Lower leg skin (tissue), 4 donors: ENCODE measurements around the gene G3BP1. TPM values are rescaled to one million over a fixed set of nuclear protein-coding genes. Genes with fewer than 3 reads are reported as not detected.
"Not testable (repeated sequence)": the region's sequence is repeated elsewhere in the genome, so short reads cannot be mapped to it uniquely, and the experiment has no call there.

ENCODE experiments used
- DNase-seq, 2 donors: peaks; one replicate each; pipeline ENCODE4 v3.0.0-alpha.2; 2019; ENCODE audit warnings: low spot score in 2 of 2
- H3K4me3 ChIP-seq: fragments of 200-600 bp; sonication (generic); 2 replicates; pipeline ENCODE4 v1.5.1; 2017; ENCODE audit warnings: mild to moderate bottlenecking, low read depth; ENCODE audit not compliant: poor library complexity, severe bottlenecking
- CTCF ChIP-seq, 3 donors: fragments of 450-650 bp; IDR thresholded peaks; one replicate each; pipeline ENCODE4 v1.5.1; 2016; ENCODE audit warnings: antibody characterized with exemption in 3 of 3, mild to moderate bottlenecking in 3 of 3, moderate library complexity in 2 of 3
- POLR2A ChIP-seq, 2 donors: fragments of 450-650 bp; IDR thresholded peaks; one replicate each; pipeline ENCODE4 v1.6.1; 2016 to 2017; ENCODE audit warnings: antibody characterized with exemption in 2 of 2, mild to moderate bottlenecking in 1 of 2, moderate library complexity in 1 of 2
- WGBS, 2 donors: methylation state at CpG; one replicate each; pipeline ENCODE4 v1.1.5; 2018; 5-methylcytosine and 5-hydroxymethylcytosine counted together
- intact Hi-C: fragments of 100-400 bp; cut with DNase I; formaldehyde crosslinking; loops from one replicate; pipeline ENCODE4 v1.15.0; 2023; ENCODE audit warnings: low total_unique reads
- total RNA-seq, 4 donors: library from RNA; depleted of rRNA; stranded (reverse); fragments of >200 nt; gene quantifications; one replicate each; pipeline ENCODE4 v1.1.0, GENCODE V29; 2016

The G3BP1 gene
- total RNA-seq, 4 donors from 2014 or later = 85.9 to 192 (median 102) TPM

- no peak overlapping the region for H3K4me3 ChIP-seq
- TF ChIP-seq POLR2A (IDR thresholded peaks at IDR 0.05) = no peak
- TF ChIP-seq CTCF (IDR thresholded peaks at IDR 0.05) = no peak
- intact Hi-C loops = no loop called here
- whole genome bisulfite sequencing, 2 donors = 69 to 70% methylated on average over 3 of the region's 3 CpGs
- DNase-seq = no peak
Observed at GRCh38 chr5:151779531-151780125, 7.9 kb downstream of the G3BP1 start.

GRCh38 chr5:151780348-151780747 lies 8.6 kb downstream of the G3BP1 start:
- DNase-seq = no peak
- TF ChIP-seq CTCF (IDR thresholded peaks at IDR 0.05) (no peak), POLR2A (IDR thresholded peaks at IDR 0.05) (no peak)
- intact Hi-C loops = no loop called here
- no peak overlapping the region for H3K4me3 ChIP-seq
- 93 to 94% methylated on average over 11 of the region's 11 CpGs for WGBS, 2 donors

- TF ChIP-seq CTCF (IDR thresholded peaks at IDR 0.05) (no peak), POLR2A (IDR thresholded peaks at IDR 0.05) (no peak)
- intact Hi-C loops = no loop called here
Observed at GRCh38 chr5:151781201-151781600, 9.4 kb downstream of the G3BP1 start.

GRCh38 chr5:151783664-151784063 lies 11.9 kb downstream of the G3BP1 start:
- H3K4me3 ChIP-seq, intact Hi-C loops, DNase-seq: not testable (repeated sequence)
- 95 to 96% methylated on average over 16 of the region's 16 CpGs for WGBS, 2 donors

More at GRCh38 chr5:151781201-151781600, 9.4 kb downstream of the G3BP1 start:
- no peak for DNase-seq
- no peak overlapping the region for H3K4me3 ChIP-seq
- WGBS, 2 donors = 33 to 52% methylated on average over 1 of the region's 1 CpG

- H3K4me3 ChIP-seq = no peak overlapping the region
- WGBS, 2 donors = 71 to 75% methylated on average over 3 of the region's 3 CpGs
- intact Hi-C loops = no loop called here
- no peak for TF ChIP-seq CTCF (IDR thresholded peaks at IDR 0.05)
- no peak for TF ChIP-seq POLR2A (IDR thresholded peaks at IDR 0.05)
- DNase-seq = no peak
Observed at GRCh38 chr5:151784141-151784540, 12.4 kb downstream of the G3BP1 start.

GRCh38 chr5:151786468-151786867 lies 14.7 kb downstream of the G3BP1 start:
- DNase-seq = no peak
- 83 to 84% methylated on average over 4 of the region's 4 CpGs for WGBS, 2 donors
- no peak for TF ChIP-seq POLR2A (IDR thresholded peaks at IDR 0.05)
- no peak for TF ChIP-seq CTCF (IDR thresholded peaks at IDR 0.05)
- intact Hi-C loops = no loop called here
- H3K4me3 ChIP-seq = no peak overlapping the region
